OCI-LY3 (cell line): Measurements from ENCODE around the gene PPIL1.

Source experiments
- CTCF ChIP-seq: fragments of 200-600, 300-600 bp; sonication (generic); IDR thresholded peaks from 2 replicates; pipeline ENCODE4 v1.5.1; 2014; ENCODE audit warnings: antibody characterized with exemption, low read length, low read depth
- EZH2phosphoT487 ChIP-seq: fragments of 200-600 bp; shearing (Covaris generic); IDR thresholded peaks from 2 replicates; pipeline ENCODE4 v1.6.1; 2018; ENCODE audit warnings: antibody characterized with exemption, mixed run types, low read depth

GRCh38 chr6:36873612-36874442 lies 776 bp downstream of the PPIL1 start:
- TF ChIP-seq CTCF (no peak; the same call in 1 of the 2 replicates), EZH2phosphoT487 (no peak)
